Mucosa of stomach (tissue), 1 donor: Measurements from ENCODE around the gene HHLA2.

Experiments
- H3K27me3 ChIP-seq: one replicate; pipeline ENCODE4 v1.7.0; 2013; ENCODE audit warnings: mild to moderate bottlenecking, low read length; ENCODE audit not compliant: control insufficient read depth, insufficient read depth
- H3K36me3 ChIP-seq: one replicate; pipeline ENCODE4 v1.7.0; 2013; ENCODE audit warnings: low read length; ENCODE audit not compliant: control insufficient read depth, insufficient read depth
- H3K4me1 ChIP-seq: one replicate; pipeline ENCODE4 v1.7.0; 2013; ENCODE audit warnings: mild to moderate bottlenecking, low read length; ENCODE audit not compliant: control insufficient read depth, insufficient read depth
- H3K4me3 ChIP-seq: one replicate; pipeline ENCODE4 v1.7.0; 2013; ENCODE audit warnings: low read length
- H3K9ac ChIP-seq: one replicate; pipeline ENCODE4 v1.7.0; 2013; ENCODE audit warnings: mild to moderate bottlenecking, low read length, moderate library complexity
- H3K9me3 ChIP-seq: one replicate; pipeline ENCODE4 v1.7.0; 2013; ENCODE audit warnings: mild to moderate bottlenecking, low read length, moderate library complexity; ENCODE audit not compliant: control insufficient read depth
- donor health status: Pancreatic carcinoma.

The HHLA2 gene

GRCh38 chr3:108387063-108387462 is 90.7 kb downstream of the HHLA2 start:
- Histone ChIP-seq H3K9me3 (no peaks in the 10 kb centered on the region), H3K36me3 (no peaks in the 10 kb centered on the region), H3K4me1 (peaks cover 6% of the 10 kb centered on the region), H3K27me3 (no peaks in the 10 kb centered on the region), H3K4me3 (no peak overlapping the region), H3K9ac (no peak overlapping the region)

- Histone ChIP-seq H3K36me3 (no peaks in the 10 kb centered on the region), H3K27me3 (no peaks in the 10 kb centered on the region), H3K9ac (no peak overlapping the region), H3K9me3 (no peaks in the 10 kb centered on the region), H3K4me3 (no peak overlapping the region), H3K4me1 (peaks cover 10% of the 10 kb centered on the region)
These were observed 92.1 kb downstream of the HHLA2 start for GRCh38 chr3:108388136-108389132.

- H3K9ac ChIP-seq: no peak overlapping the region
- H3K27me3 ChIP-seq: no peaks in the 10 kb centered on the region
- peaks cover 10% of the 10 kb centered on the region for H3K4me1 ChIP-seq
- no peaks in the 10 kb centered on the region for H3K36me3 ChIP-seq
- no peak overlapping the region for H3K4me3 ChIP-seq
- no peaks in the 10 kb centered on the region for H3K9me3 ChIP-seq
These were observed 93.0 kb downstream of the HHLA2 start for GRCh38 chr3:108389372-108389771.

GRCh38 chr3:108391917-108392593 is 95.7 kb downstream of the HHLA2 start:
- Histone ChIP-seq H3K36me3 (no peaks in the 10 kb centered on the region), H3K9ac (no peak overlapping the region), H3K4me1 (peaks cover 10% of the 10 kb centered on the region), H3K9me3 (no peaks in the 10 kb centered on the region), H3K4me3 (no peak overlapping the region), H3K27me3 (no peaks in the 10 kb centered on the region)

GRCh38 chr3:108393128-108393900 is 97.0 kb downstream of the HHLA2 start:
- no peak overlapping the region for H3K4me3 ChIP-seq
- no peaks in the 10 kb centered on the region for H3K27me3 ChIP-seq
- no peak overlapping the region for H3K9ac ChIP-seq
- no peaks in the 10 kb centered on the region for H3K9me3 ChIP-seq
- H3K4me1 ChIP-seq: peaks cover 10% of the 10 kb centered on the region
- no peaks in the 10 kb centered on the region for H3K36me3 ChIP-seq

- Histone ChIP-seq H3K36me3 (no peaks in the 10 kb centered on the region), H3K4me3 (no peak overlapping the region), H3K9me3 (no peaks in the 10 kb centered on the region), H3K27me3 (no peaks in the 10 kb centered on the region), H3K9ac (no peak overlapping the region), H3K4me1 (peaks cover 10% of the 10 kb centered on the region)
These were observed 97.7 kb downstream of the HHLA2 start for GRCh38 chr3:108394016-108394415.

- no peak overlapping the region for H3K4me3 ChIP-seq
- H3K4me1 ChIP-seq: peaks cover 10% of the 10 kb centered on the region
- no peaks in the 10 kb centered on the region for H3K36me3 ChIP-seq
- H3K9me3 ChIP-seq: no peaks in the 10 kb centered on the region
- no peaks in the 10 kb centered on the region for H3K27me3 ChIP-seq
- H3K9ac ChIP-seq: no peak overlapping the region
These were observed 98.2 kb downstream of the HHLA2 start for GRCh38 chr3:108394563-108394962.

GRCh38 chr3:108396336-108396735 is 100.0 kb downstream of the HHLA2 start:
- Histone ChIP-seq H3K27me3 (no peaks in the 10 kb centered on the region), H3K9me3 (no peaks in the 10 kb centered on the region), H3K4me1 (peaks cover 10% of the 10 kb centered on the region), H3K4me3 (no peak overlapping the region), H3K36me3 (no peaks in the 10 kb centered on the region), H3K9ac (no peak overlapping the region)

- Histone ChIP-seq H3K36me3 (no peaks in the 10 kb centered on the region), H3K4me1 (no peaks in the 10 kb centered on the region), H3K9ac (no peak overlapping the region), H3K4me3 (no peak overlapping the region), H3K9me3 (no peaks in the 10 kb centered on the region), H3K27me3 (no peaks in the 10 kb centered on the region)
These were observed 102.2 kb downstream of the HHLA2 start for GRCh38 chr3:108398510-108398909.

GRCh38 chr3:108401836-108402235 is 105.5 kb downstream of the HHLA2 start:
- no peak overlapping the region for H3K4me3 ChIP-seq
- H3K9me3 ChIP-seq: no peaks in the 10 kb centered on the region
- no peak overlapping the region for H3K9ac ChIP-seq
- H3K36me3 ChIP-seq: no peaks in the 10 kb centered on the region
- no peaks in the 10 kb centered on the region for H3K4me1 ChIP-seq
- no peaks in the 10 kb centered on the region for H3K27me3 ChIP-seq

GRCh38 chr3:108403198-108403597 is 106.8 kb downstream of the HHLA2 start:
- no peak overlapping the region for H3K4me3 ChIP-seq

More at GRCh38 chr3:108403198-108403597, 106.8 kb downstream of the HHLA2 start:
- no peak overlapping the region for H3K9ac ChIP-seq
- H3K4me1 ChIP-seq: no peaks in the 10 kb centered on the region
- H3K36me3 ChIP-seq: no peaks in the 10 kb centered on the region
- no peaks in the 10 kb centered on the region for H3K9me3 ChIP-seq
- H3K27me3 ChIP-seq: no peaks in the 10 kb centered on the region
